ENCODE measurements around the gene POLDIP3. TPM values are rescaled to one million over a fixed set of nuclear protein-coding genes. Genes with fewer than 3 reads are reported as not detected.
A peak's percentile ranks its signal among the peaks of the same experiment; 100 is the strongest.

Gene POLDIP3
- total RNA-seq, 1 donor from 2014 or later = 22.4 TPM

DNA sequence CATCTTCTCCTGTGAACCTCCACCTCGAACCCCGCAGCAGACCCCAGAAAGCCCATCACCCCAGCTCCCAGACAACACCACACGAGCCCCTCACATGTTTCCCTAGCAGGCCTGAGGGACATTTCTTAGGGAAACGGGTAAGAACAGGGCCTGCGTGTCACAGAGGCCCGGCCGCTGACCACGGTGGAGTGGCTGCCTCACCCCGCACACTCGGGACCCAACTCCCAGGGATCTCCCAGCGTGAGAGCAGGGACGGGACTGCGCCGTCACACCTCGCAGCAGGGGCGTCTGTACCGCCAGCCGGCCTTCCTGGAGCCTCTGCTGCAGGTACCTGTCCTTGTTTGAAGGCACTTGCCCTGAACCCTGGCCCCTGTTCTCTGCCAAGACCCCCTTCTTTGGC lies 15.5 kb upstream of the POLDIP3 start:
- Histone ChIP-seq H3K9ac (ENCODE audit: low read depth in 1 of 3, low read length in 3 of 3) (no peak overlapping the region), H3K4me1 (ENCODE audit: control insufficient read depth in 3 of 3, insufficient read depth in 3 of 3, low read length in 3 of 3) (peaks cover 2 to 26% (median 5%) of the 10 kb centered on the region in 3 donors), H3K9me3 (ENCODE audit: control insufficient read depth in 3 of 3, low read length in 3 of 3) (no peaks in the 10 kb centered on the region), H3K27me3 (ENCODE audit: control insufficient read depth in 3 of 3, insufficient read depth in 3 of 3, low read length in 3 of 3) (no peaks in the 10 kb centered on the region), H3K36me3 (ENCODE audit: control insufficient read depth in 3 of 3, insufficient read depth in 3 of 3, low read length in 3 of 3) (peaks cover 75 to 81% (median 76%) of the 10 kb centered on the region in 3 donors), H3K27ac (ENCODE audit: low read depth, low read length) (no peak overlapping the region), H3K4me3 (ENCODE audit: low read length in 3 of 3) (no peak overlapping the region)

DNA sequence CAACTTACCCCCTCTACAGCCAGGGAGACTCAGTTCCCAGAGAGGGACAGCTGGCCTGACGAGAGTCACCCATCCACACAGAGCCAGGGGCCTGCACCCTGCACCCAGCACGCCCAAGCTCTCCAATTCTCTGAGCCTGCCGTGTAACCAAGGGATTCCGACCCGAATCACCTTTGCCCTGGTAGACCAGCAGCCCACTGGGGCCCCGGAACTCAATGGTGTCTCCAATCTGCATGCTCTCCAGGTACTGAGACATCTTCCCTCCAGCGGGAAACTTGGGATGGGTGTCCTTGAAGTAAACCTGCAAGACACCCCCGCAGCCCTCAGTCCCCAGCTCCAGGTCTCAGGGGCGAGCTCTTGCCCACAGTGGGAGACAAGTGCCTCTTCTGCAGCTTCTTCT lies 13.3 kb upstream of the POLDIP3 start:
- Histone ChIP-seq H3K9ac (ENCODE audit: low read depth in 1 of 3, low read length in 3 of 3) (no peak overlapping the region), H3K4me1 (ENCODE audit: control insufficient read depth in 3 of 3, insufficient read depth in 3 of 3, low read length in 3 of 3) (peaks cover 5 to 26% (median 11%) of the 10 kb centered on the region in 3 donors), H3K9me3 (ENCODE audit: control insufficient read depth in 3 of 3, low read length in 3 of 3) (no peaks in the 10 kb centered on the region), H3K27ac (ENCODE audit: low read depth, low read length) (no peak overlapping the region), H3K36me3 (ENCODE audit: control insufficient read depth in 3 of 3, insufficient read depth in 3 of 3, low read length in 3 of 3) (peaks cover 80 to 91% (median 84%) of the 10 kb centered on the region in 3 donors), H3K27me3 (ENCODE audit: control insufficient read depth in 3 of 3, insufficient read depth in 3 of 3, low read length in 3 of 3) (no peaks in the 10 kb centered on the region), H3K4me3 (ENCODE audit: low read length in 3 of 3) (no peak overlapping the region)

GRCh38 chr22:42626951-42627625 lies 12.4 kb upstream of the POLDIP3 start:
- Histone ChIP-seq H3K9me3 (ENCODE audit: control insufficient read depth in 3 of 3, low read length in 3 of 3) (no peaks in the 10 kb centered on the region), H3K27ac (ENCODE audit: low read depth, low read length) (no peak overlapping the region), H3K9ac (ENCODE audit: low read depth in 1 of 3, low read length in 3 of 3) (no peak overlapping the region), H3K27me3 (ENCODE audit: control insufficient read depth in 3 of 3, insufficient read depth in 3 of 3, low read length in 3 of 3) (no peaks in the 10 kb centered on the region), H3K4me3 (ENCODE audit: low read length in 3 of 3) (no peak overlapping the region), H3K36me3 (ENCODE audit: control insufficient read depth in 3 of 3, insufficient read depth in 3 of 3, low read length in 3 of 3) (peaks cover 77 to 90% (median 82%) of the 10 kb centered on the region in 3 donors), H3K4me1 (ENCODE audit: control insufficient read depth in 3 of 3, insufficient read depth in 3 of 3, low read length in 3 of 3) (peaks cover 5 to 23% (median 11%) of the 10 kb centered on the region in 3 donors)

DNA sequence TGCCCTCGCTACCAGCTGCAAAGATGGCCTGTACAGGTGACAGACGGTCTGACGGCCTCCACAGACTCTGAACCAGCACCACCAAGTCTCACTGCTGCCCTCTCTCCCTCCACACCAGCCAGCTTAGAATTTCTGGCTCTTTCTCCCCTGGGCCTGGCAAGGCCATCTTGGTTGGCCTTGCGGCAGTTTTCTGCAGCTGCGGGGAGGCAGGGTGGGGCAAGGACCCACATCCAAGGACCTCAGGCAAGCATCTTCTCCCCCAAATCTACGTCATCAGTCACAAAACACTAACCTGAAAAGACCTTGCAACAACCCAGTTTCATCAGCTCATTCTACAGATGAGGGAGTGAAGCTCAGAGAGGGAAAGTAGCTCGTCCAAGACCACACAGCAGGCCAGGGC lies 11.7 kb upstream of the POLDIP3 start:
- Histone ChIP-seq H3K9me3 (ENCODE audit: control insufficient read depth in 3 of 3, low read length in 3 of 3) (no peaks in the 10 kb centered on the region), H3K9ac (ENCODE audit: low read depth in 1 of 3, low read length in 3 of 3) (no peak overlapping the region), H3K4me1 (ENCODE audit: control insufficient read depth in 3 of 3, insufficient read depth in 3 of 3, low read length in 3 of 3) (peaks cover 9 to 21% (median 11%) of the 10 kb centered on the region in 3 donors), H3K27me3 (ENCODE audit: control insufficient read depth in 3 of 3, insufficient read depth in 3 of 3, low read length in 3 of 3) (no peaks in the 10 kb centered on the region), H3K4me3 (ENCODE audit: low read length in 3 of 3) (no peak overlapping the region), H3K36me3 (ENCODE audit: control insufficient read depth in 3 of 3, insufficient read depth in 3 of 3, low read length in 3 of 3) (peaks cover 73 to 84% (median 77%) of the 10 kb centered on the region in 3 donors), H3K27ac (ENCODE audit: low read depth, low read length) (no peak overlapping the region)

- no peaks in the 10 kb centered on the region for H3K27me3 ChIP-seq (ENCODE audit: control insufficient read depth in 3 of 3, insufficient read depth in 3 of 3, low read length in 3 of 3)
- H3K4me1 ChIP-seq (ENCODE audit: control insufficient read depth in 3 of 3, insufficient read depth in 3 of 3, low read length in 3 of 3) = peaks cover 16 to 26% (median 19%) of the 10 kb centered on the region in 3 donors
- no peaks in the 10 kb centered on the region for H3K9me3 ChIP-seq (ENCODE audit: control insufficient read depth in 3 of 3, low read length in 3 of 3)
- no peak overlapping the region for H3K4me3 ChIP-seq (ENCODE audit: low read length in 3 of 3)
- no peak overlapping the region for H3K27ac ChIP-seq (ENCODE audit: low read depth, low read length)
- H3K36me3 ChIP-seq (ENCODE audit: control insufficient read depth in 3 of 3, insufficient read depth in 3 of 3, low read length in 3 of 3) = peaks cover 63 to 74% (median 72%) of the 10 kb centered on the region in 3 donors
- no peak overlapping the region for H3K9ac ChIP-seq (ENCODE audit: low read depth in 1 of 3, low read length in 3 of 3)
Measured at GRCh38 chr22:42625416-42625815, 10.7 kb upstream of the POLDIP3 start.

- Histone ChIP-seq H3K9me3 (ENCODE audit: control insufficient read depth in 3 of 3, low read length in 3 of 3) (no peaks in the 10 kb centered on the region), H3K4me3 (ENCODE audit: low read length in 3 of 3) (no peak overlapping the region), H3K36me3 (ENCODE audit: control insufficient read depth in 3 of 3, insufficient read depth in 3 of 3, low read length in 3 of 3) (peaks cover 65 to 75% (median 72%) of the 10 kb centered on the region in 3 donors), H3K9ac (ENCODE audit: low read depth in 1 of 3, low read length in 3 of 3) (no peak overlapping the region), H3K27me3 (ENCODE audit: control insufficient read depth in 3 of 3, insufficient read depth in 3 of 3, low read length in 3 of 3) (no peaks in the 10 kb centered on the region), H3K27ac (ENCODE audit: low read depth, low read length) (peak overlapping the region; percentile 19), H3K4me1 (ENCODE audit: control insufficient read depth in 3 of 3, insufficient read depth in 3 of 3, low read length in 3 of 3) (peaks cover 16 to 30% (median 23%) of the 10 kb centered on the region in 3 donors)
Measured at GRCh38 chr22:42624551-42625106, 9.9 kb upstream of the POLDIP3 start.

DNA sequence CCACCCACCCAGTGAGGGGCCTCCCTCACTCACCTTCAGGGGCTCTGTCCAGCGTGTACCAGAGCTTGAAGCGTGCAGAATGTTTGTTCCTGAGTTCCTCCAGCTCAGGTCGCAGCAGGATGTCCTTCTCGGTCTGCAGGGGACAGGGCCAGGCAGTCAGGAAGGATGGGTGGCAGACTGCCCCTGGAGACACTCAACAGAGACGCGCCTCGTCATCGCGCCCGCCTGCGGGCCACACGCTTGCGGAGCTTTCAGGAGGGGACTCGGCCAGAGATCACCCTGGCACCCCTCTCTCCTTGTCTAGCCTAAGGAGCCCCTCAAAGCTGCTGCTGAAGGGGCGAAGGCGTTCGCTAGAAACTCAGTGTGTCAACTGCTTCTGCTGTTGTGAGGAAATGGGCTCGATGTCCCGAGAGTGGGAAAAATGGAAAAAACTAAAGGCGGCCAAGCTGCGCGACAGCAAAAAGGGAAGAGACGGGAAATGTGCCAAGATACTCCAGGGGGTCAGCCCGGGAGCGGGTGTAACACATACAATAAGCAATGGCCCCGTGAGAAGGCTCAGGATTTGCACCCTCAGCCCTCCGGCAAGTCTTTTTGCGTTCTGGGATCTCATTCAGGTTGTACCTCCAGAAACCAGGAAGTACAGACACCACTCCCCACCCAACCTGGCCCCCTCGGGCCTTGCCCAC lies 9.2 kb upstream of the POLDIP3 start:
- Histone ChIP-seq H3K9me3 (ENCODE audit: control insufficient read depth in 3 of 3, low read length in 3 of 3) (no peaks in the 10 kb centered on the region), H3K9ac (ENCODE audit: low read depth in 1 of 3, low read length in 3 of 3) (no peak overlapping the region), H3K4me1 (ENCODE audit: control insufficient read depth in 3 of 3, insufficient read depth in 3 of 3, low read length in 3 of 3) (peaks cover 16 to 30% (median 23%) of the 10 kb centered on the region in 3 donors), H3K27ac (ENCODE audit: low read depth, low read length) (peak overlapping the region; percentile 25), H3K36me3 (ENCODE audit: control insufficient read depth in 3 of 3, insufficient read depth in 3 of 3, low read length in 3 of 3) (peaks cover 62 to 72% (median 71%) of the 10 kb centered on the region in 3 donors), H3K4me3 (ENCODE audit: low read length in 3 of 3) (no peak overlapping the region), H3K27me3 (ENCODE audit: control insufficient read depth in 3 of 3, insufficient read depth in 3 of 3, low read length in 3 of 3) (no peaks in the 10 kb centered on the region)

DNA sequence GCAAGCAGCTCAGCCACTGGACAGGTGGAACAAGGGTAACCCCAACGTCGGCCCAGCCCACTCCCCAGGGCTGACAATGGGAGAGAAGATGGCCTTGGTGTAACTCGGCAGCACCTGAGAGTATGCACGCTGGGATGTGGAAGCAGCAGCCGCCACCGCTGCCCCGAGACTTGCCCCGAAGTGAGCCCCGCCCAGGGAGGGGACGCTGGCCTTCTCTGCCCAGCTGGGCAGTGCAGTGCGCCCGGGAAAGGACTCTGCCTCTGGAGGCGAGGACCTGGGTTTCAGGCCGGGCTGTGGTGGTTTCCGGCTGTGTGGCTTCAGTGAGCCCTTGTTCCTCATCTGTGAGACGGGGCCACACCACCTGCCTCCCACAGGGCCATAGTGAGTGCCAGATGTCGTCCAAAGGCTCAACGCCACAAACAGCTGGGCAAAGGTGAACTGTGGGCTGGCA lies 8.6 kb upstream of the POLDIP3 start:
- Histone ChIP-seq H3K4me3 (ENCODE audit: low read length in 3 of 3) (no peak overlapping the region), H3K36me3 (ENCODE audit: control insufficient read depth in 3 of 3, insufficient read depth in 3 of 3, low read length in 3 of 3) (peaks cover 57 to 66% (median 65%) of the 10 kb centered on the region in 3 donors), H3K27ac (ENCODE audit: low read depth, low read length) (peak overlapping the region; percentile 25), H3K27me3 (ENCODE audit: control insufficient read depth in 3 of 3, insufficient read depth in 3 of 3, low read length in 3 of 3) (no peaks in the 10 kb centered on the region), H3K9ac (ENCODE audit: low read depth in 1 of 3, low read length in 3 of 3) (no peak overlapping the region), H3K4me1 (ENCODE audit: control insufficient read depth in 3 of 3, insufficient read depth in 3 of 3, low read length in 3 of 3) (peaks cover 16 to 30% (median 23%) of the 10 kb centered on the region in 3 donors), H3K9me3 (ENCODE audit: control insufficient read depth in 3 of 3, low read length in 3 of 3) (no peaks in the 10 kb centered on the region)

- H3K27ac ChIP-seq (ENCODE audit: low read depth, low read length) = no peak overlapping the region
- H3K4me1 ChIP-seq (ENCODE audit: control insufficient read depth in 3 of 3, insufficient read depth in 3 of 3, low read length in 3 of 3) = peaks cover 16 to 34% (median 24%) of the 10 kb centered on the region in 3 donors
- no peaks in the 10 kb centered on the region for H3K27me3 ChIP-seq (ENCODE audit: control insufficient read depth in 3 of 3, insufficient read depth in 3 of 3, low read length in 3 of 3)
- peaks cover 45 to 55% (median 54%) of the 10 kb centered on the region in 3 donors for H3K36me3 ChIP-seq (ENCODE audit: control insufficient read depth in 3 of 3, insufficient read depth in 3 of 3, low read length in 3 of 3)
- no peak overlapping the region for H3K9ac ChIP-seq (ENCODE audit: low read depth in 1 of 3, low read length in 3 of 3)
- no peak overlapping the region for H3K4me3 ChIP-seq (ENCODE audit: low read length in 3 of 3)
- H3K9me3 ChIP-seq (ENCODE audit: control insufficient read depth in 3 of 3, low read length in 3 of 3) = no peaks in the 10 kb centered on the region
Measured at GRCh38 chr22:42622061-42622710, 7.5 kb upstream of the POLDIP3 start.
